H1 (cell line): ENCODE measurements around the gene KDM6B. TPM values are rescaled to one million over a fixed set of nuclear protein-coding genes. Genes with fewer than 3 reads are reported as not detected.
A peak's percentile ranks its signal among the peaks of the same experiment; 100 is the strongest.

Source experiments
- MAX ChIP-seq: IDR thresholded peaks from 2 replicates; pipeline ENCODE4 v1.6.1; 2012; ENCODE audit warnings: inconsistent platforms
- SIN3A ChIP-seq, 2 experiments: IDR thresholded peaks in 1 of 2; conservative IDR thresholded peaks in 1 of 2; 2 replicates each; pipeline ENCODE4 v1.6.1; 2011 to 2012; ENCODE audit warnings: low read length in 2 of 2, improper control_type of control experiment in 1 of 2, low read depth in 1 of 2, mild to moderate bottlenecking in 1 of 2
- YY1 ChIP-seq: IDR thresholded peaks from 2 replicates; pipeline ENCODE4 v1.6.1; 2011; ENCODE audit warnings: low read depth, mild to moderate bottlenecking, low read length
- polyA plus RNA-seq, 7 experiments: library from polyadenylated mRNA; depleted of rRNA in 3 of 7; stranded (reverse) in 5 of 7; unstranded in 2 of 7; fragments of >200 nt in 5 of 7; fragments of 200-250 nt in 2 of 7; gene quantifications; 1 replicate in 5 of 7; 2 replicates in 1 of 7; 4 replicates in 1 of 7; pipeline versions ENCODE4 v1.2.1 to v1.2.3, GENCODE V29; 2011 to 2013; ENCODE audit warnings: missing spikeins in 2 of 7, mixed read lengths in 2 of 7
- total RNA-seq: library from RNA; stranded (reverse); fragmentation: NEBNext Ultra II Directional; extraction: Animal tissue kit (Norgen Biotek cat#: 25700); gene quantifications from 2 replicates; pipeline ENCODE4 v1.2.1, GENCODE V29; 2021
- TF ChIP-seq, protein P1 (sequence below): IDR thresholded peaks from 2 replicates; pipeline ENCODE4 v1.6.1; 2012; ENCODE audit warnings: inconsistent platforms
- TF ChIP-seq, protein P2 (sequence below): fragments of 300-600 bp; sonication (generic); IDR thresholded peaks from 2 replicates; pipeline ENCODE4 v1.7.1; 2012; ENCODE audit warnings: low read length, moderate library complexity, mild to moderate bottlenecking, inconsistent platforms; ENCODE audit not compliant: insufficient replicate concordance

Gene KDM6B
- total and polyA plus RNA-seq, 2 of the 8 experiments (the other 6 are each of a cell fraction or from before 2014, with no cell fraction given): 0.48 to 3.7 TPM

DNA sequence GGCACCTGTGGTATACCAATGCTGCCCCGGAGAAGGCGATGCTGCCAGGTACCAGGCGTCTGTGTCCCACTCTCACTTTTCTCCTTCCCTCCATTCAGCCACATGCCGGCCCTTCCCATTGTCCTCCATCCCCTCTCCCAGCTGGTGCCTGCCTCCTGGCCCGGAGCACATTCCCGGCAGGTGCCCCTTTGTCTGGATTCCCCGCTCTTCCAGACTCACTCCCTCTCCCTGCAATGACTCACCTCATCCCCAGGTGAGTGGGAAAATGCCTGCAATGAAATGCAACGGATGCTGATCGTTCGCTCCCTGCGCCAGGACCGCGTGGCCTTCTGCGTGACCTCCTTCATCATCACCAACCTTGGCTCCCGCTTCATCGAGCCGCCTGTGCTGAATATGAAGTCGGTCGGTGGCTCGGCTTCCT is 10.4 kb upstream of the KDM6B start (continued):
- TF ChIP-seq MAX (peak; percentile 86), SIN3A (conservative IDR thresholded peaks at IDR 0.05 in 1 of 2, IDR thresholded peaks at IDR 0.05 in 1 of 2; ENCODE audit: low read depth in 1 of 2, low read length in 2 of 2) (no peak), YY1 (no peak)
- TF ChIP-seq, protein P1, sequence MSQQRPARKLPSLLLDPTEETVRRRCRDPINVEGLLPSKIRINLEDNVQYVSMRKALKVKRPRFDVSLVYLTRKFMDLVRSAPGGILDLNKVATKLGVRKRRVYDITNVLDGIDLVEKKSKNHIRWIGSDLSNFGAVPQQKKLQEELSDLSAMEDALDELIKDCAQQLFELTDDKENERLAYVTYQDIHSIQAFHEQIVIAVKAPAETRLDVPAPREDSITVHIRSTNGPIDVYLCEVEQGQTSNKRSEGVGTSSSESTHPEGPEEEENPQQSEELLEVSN: peak; percentile 93
- TF ChIP-seq, protein P2, sequence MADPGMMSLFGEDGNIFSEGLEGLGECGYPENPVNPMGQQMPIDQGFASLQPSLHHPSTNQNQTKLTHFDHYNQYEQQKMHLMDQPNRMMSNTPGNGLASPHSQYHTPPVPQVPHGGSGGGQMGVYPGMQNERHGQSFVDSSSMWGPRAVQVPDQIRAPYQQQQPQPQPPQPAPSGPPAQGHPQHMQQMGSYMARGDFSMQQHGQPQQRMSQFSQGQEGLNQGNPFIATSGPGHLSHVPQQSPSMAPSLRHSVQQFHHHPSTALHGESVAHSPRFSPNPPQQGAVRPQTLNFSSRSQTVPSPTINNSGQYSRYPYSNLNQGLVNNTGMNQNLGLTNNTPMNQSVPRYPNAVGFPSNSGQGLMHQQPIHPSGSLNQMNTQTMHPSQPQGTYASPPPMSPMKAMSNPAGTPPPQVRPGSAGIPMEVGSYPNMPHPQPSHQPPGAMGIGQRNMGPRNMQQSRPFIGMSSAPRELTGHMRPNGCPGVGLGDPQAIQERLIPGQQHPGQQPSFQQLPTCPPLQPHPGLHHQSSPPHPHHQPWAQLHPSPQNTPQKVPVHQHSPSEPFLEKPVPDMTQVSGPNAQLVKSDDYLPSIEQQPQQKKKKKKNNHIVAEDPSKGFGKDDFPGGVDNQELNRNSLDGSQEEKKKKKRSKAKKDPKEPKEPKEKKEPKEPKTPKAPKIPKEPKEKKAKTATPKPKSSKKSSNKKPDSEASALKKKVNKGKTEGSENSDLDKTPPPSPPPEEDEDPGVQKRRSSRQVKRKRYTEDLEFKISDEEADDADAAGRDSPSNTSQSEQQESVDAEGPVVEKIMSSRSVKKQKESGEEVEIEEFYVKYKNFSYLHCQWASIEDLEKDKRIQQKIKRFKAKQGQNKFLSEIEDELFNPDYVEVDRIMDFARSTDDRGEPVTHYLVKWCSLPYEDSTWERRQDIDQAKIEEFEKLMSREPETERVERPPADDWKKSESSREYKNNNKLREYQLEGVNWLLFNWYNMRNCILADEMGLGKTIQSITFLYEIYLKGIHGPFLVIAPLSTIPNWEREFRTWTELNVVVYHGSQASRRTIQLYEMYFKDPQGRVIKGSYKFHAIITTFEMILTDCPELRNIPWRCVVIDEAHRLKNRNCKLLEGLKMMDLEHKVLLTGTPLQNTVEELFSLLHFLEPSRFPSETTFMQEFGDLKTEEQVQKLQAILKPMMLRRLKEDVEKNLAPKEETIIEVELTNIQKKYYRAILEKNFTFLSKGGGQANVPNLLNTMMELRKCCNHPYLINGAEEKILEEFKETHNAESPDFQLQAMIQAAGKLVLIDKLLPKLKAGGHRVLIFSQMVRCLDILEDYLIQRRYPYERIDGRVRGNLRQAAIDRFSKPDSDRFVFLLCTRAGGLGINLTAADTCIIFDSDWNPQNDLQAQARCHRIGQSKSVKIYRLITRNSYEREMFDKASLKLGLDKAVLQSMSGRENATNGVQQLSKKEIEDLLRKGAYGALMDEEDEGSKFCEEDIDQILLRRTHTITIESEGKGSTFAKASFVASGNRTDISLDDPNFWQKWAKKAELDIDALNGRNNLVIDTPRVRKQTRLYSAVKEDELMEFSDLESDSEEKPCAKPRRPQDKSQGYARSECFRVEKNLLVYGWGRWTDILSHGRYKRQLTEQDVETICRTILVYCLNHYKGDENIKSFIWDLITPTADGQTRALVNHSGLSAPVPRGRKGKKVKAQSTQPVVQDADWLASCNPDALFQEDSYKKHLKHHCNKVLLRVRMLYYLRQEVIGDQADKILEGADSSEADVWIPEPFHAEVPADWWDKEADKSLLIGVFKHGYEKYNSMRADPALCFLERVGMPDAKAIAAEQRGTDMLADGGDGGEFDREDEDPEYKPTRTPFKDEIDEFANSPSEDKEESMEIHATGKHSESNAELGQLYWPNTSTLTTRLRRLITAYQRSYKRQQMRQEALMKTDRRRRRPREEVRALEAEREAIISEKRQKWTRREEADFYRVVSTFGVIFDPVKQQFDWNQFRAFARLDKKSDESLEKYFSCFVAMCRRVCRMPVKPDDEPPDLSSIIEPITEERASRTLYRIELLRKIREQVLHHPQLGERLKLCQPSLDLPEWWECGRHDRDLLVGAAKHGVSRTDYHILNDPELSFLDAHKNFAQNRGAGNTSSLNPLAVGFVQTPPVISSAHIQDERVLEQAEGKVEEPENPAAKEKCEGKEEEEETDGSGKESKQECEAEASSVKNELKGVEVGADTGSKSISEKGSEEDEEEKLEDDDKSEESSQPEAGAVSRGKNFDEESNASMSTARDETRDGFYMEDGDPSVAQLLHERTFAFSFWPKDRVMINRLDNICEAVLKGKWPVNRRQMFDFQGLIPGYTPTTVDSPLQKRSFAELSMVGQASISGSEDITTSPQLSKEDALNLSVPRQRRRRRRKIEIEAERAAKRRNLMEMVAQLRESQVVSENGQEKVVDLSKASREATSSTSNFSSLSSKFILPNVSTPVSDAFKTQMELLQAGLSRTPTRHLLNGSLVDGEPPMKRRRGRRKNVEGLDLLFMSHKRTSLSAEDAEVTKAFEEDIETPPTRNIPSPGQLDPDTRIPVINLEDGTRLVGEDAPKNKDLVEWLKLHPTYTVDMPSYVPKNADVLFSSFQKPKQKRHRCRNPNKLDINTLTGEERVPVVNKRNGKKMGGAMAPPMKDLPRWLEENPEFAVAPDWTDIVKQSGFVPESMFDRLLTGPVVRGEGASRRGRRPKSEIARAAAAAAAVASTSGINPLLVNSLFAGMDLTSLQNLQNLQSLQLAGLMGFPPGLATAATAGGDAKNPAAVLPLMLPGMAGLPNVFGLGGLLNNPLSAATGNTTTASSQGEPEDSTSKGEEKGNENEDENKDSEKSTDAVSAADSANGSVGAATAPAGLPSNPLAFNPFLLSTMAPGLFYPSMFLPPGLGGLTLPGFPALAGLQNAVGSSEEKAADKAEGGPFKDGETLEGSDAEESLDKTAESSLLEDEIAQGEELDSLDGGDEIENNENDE: no peak
- TF ChIP-seq, all 59 proteins: peak for 4
